ENCODE data around the gene ANXA2R. TPM values are rescaled to one million over a fixed set of nuclear protein-coding genes. Genes with fewer than 3 reads are reported as not detected.

ANXA2R gene
- total and polyA plus RNA-seq, 2 of the 13 experiments (the other 11 are each of a cell fraction or from before 2014, with no cell fraction given): 0.95 to 1.3 TPM

DNA sequence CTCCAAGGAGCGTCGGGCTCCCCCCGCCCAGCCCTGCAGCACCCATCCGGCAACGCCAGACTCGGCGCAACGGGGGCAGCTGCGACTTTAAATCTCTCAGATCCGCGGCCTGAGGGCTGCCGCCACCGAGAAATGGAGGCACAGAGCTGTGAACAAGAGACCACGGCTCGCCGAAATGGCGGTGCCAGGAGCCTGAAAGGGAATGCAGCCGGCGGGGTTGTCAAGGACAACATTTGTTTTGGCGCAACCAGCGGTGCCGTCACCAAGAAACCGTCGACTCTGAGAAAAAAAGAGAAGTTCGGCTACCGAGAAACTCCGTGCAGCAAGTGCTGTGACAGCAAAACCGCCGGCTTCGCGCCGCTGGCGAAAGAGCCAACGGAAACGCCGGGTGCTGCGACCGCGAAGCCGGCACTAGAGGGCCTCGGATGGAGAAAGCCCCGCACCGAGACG is 2.1 kb upstream of the ANXA2R start (continued):
- no peak for TF ChIP-seq ZNF136 (CRISPR knock-in tag; IDR thresholded peaks at IDR 0.05; ENCODE audit: low read depth)
- TF ChIP-seq KMT2A (CRISPR knock-in tag; IDR thresholded peaks at IDR 0.05): peak; percentile 79; the same call in 1 of the 2 replicates
- no peak for TF ChIP-seq ZNF367 (CRISPR knock-in tag; IDR thresholded peaks at IDR 0.05; ENCODE audit: borderline replicate concordance)
- no peak for TF ChIP-seq NONO (IDR thresholded peaks at IDR 0.05)
- peak; percentile 36 for TF ChIP-seq NONO (CRISPR knock-in tag; conservative IDR thresholded peaks at IDR 0.05)
- TF ChIP-seq FOXC1 (CRISPR knock-in tag; IDR thresholded peaks at IDR 0.05; ENCODE audit: borderline replicate concordance): no peak; the same call in 1 of the 2 replicates
- TF ChIP-seq ZFY (CRISPR knock-in tag; IDR thresholded peaks at IDR 0.05): 0 out of 2 replicates have a peak, but pooled peaks have one; percentile 18
- no peak for TF ChIP-seq SUZ12 (IDR thresholded peaks at IDR 0.05; ENCODE audit: low read depth, low read length)
- TF ChIP-seq ZNF530 (CRISPR knock-in tag; IDR thresholded peaks at IDR 0.05; ENCODE audit: low read depth): no peak
- TF ChIP-seq, protein P1, sequence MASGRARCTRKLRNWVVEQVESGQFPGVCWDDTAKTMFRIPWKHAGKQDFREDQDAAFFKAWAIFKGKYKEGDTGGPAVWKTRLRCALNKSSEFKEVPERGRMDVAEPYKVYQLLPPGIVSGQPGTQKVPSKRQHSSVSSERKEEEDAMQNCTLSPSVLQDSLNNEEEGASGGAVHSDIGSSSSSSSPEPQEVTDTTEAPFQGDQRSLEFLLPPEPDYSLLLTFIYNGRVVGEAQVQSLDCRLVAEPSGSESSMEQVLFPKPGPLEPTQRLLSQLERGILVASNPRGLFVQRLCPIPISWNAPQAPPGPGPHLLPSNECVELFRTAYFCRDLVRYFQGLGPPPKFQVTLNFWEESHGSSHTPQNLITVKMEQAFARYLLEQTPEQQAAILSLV (CRISPR knock-in tag; IDR thresholded peaks at IDR 0.05; ENCODE audit: borderline replicate concordance): peak; percentile 44
- TF ChIP-seq ZNF644 (CRISPR knock-in tag; IDR thresholded peaks at IDR 0.05; ENCODE audit: low read depth): no peak
- TF ChIP-seq, protein P2, sequence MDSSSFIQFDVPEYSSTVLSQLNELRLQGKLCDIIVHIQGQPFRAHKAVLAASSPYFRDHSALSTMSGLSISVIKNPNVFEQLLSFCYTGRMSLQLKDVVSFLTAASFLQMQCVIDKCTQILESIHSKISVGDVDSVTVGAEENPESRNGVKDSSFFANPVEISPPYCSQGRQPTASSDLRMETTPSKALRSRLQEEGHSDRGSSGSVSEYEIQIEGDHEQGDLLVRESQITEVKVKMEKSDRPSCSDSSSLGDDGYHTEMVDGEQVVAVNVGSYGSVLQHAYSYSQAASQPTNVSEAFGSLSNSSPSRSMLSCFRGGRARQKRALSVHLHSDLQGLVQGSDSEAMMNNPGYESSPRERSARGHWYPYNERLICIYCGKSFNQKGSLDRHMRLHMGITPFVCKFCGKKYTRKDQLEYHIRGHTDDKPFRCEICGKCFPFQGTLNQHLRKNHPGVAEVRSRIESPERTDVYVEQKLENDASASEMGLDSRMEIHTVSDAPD (CRISPR knock-in tag; IDR thresholded peaks at IDR 0.05): peak; percentile 94
- 0 out of 2 replicates have a peak, but pooled peaks have one; percentile 6 for TF ChIP-seq MTA1 (CRISPR knock-in tag; IDR thresholded peaks at IDR 0.05; ENCODE audit: borderline replicate concordance)
- TF ChIP-seq, protein P3, sequence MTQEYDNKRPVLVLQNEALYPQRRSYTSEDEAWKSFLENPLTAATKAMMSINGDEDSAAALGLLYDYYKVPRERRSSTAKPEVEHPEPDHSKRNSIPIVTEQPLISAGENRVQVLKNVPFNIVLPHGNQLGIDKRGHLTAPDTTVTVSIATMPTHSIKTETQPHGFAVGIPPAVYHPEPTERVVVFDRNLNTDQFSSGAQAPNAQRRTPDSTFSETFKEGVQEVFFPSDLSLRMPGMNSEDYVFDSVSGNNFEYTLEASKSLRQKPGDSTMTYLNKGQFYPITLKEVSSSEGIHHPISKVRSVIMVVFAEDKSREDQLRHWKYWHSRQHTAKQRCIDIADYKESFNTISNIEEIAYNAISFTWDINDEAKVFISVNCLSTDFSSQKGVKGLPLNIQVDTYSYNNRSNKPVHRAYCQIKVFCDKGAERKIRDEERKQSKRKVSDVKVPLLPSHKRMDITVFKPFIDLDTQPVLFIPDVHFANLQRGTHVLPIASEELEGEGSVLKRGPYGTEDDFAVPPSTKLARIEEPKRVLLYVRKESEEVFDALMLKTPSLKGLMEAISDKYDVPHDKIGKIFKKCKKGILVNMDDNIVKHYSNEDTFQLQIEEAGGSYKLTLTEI (CRISPR knock-in tag; conservative IDR thresholded peaks at IDR 0.05): no peak
- peak; percentile 52; the same call in 1 of the 2 replicates for TF ChIP-seq POLR2G (IDR thresholded peaks at IDR 0.05; ENCODE audit: low read depth, low read length)
- TF ChIP-seq, protein P4, sequence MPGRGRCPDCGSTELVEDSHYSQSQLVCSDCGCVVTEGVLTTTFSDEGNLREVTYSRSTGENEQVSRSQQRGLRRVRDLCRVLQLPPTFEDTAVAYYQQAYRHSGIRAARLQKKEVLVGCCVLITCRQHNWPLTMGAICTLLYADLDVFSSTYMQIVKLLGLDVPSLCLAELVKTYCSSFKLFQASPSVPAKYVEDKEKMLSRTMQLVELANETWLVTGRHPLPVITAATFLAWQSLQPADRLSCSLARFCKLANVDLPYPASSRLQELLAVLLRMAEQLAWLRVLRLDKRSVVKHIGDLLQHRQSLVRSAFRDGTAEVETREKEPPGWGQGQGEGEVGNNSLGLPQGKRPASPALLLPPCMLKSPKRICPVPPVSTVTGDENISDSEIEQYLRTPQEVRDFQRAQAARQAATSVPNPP (CRISPR knock-in tag; IDR thresholded peaks at IDR 0.05): peak; percentile 93
- no peak for TF ChIP-seq ZEB1 (IDR thresholded peaks at IDR 0.05; ENCODE audit: insufficient replicate concordance, low read depth)
- TF ChIP-seq ZNF629 (CRISPR knock-in tag; conservative IDR thresholded peaks at IDR 0.05): no peak; the same call in 1 of the 2 replicates
